ENCODE results near the gene ZNF365.

Gene ZNF365

DNA sequence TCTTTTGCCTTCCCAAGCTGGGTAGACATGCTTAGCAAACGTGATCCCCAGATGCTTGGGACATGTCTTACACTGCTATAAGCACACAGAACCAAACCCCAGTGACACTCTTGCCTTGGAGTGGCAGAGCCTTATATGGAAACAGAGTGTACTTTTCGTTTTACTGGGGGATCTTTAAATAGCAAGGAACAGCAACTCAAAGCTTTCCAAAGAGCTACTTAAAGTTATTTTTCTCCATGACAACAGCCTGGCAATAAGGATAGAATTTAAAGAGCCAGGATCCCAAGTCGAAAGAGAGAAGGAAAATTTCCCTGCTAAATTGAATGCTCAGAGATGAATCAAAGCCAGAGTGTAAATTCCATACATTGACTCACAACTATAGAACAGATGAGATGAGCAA is 67.8 kb downstream of the ZNF365 start:
- no peak for TF ChIP-seq JUND (IDR thresholded peaks at IDR 0.05; ENCODE audit: low read depth)
- in situ Hi-C loops (cut with HindIII; ENCODE audit: low pct_unique_long_range_greater_than_20kb, low sequenced_read_pairs): no loop called here
- no peak for DNase-seq (ENCODE audit: low read depth in 1 of 2, low spot score in 1 of 2)

GRCh38 chr10:62442894-62443669 is 68.9 kb downstream of the ZNF365 start:
- DNase-seq (ENCODE audit: low read depth in 1 of 2, low spot score in 1 of 2): no peak
- in situ Hi-C loops (cut with HindIII; ENCODE audit: low pct_unique_long_range_greater_than_20kb, low sequenced_read_pairs): no loop called here
- TF ChIP-seq JUND (IDR thresholded peaks at IDR 0.05; ENCODE audit: low read depth): no peak

GRCh38 chr10:62443866-62444265 is 69.7 kb downstream of the ZNF365 start:
- in situ Hi-C loops (cut with HindIII; ENCODE audit: low pct_unique_long_range_greater_than_20kb, low sequenced_read_pairs): no loop called here
- no peak for TF ChIP-seq JUND (IDR thresholded peaks at IDR 0.05; ENCODE audit: low read depth)
- DNase-seq (ENCODE audit: low read depth in 1 of 2, low spot score in 1 of 2): no peak

GRCh38 chr10:62446627-62447026 is 72.5 kb downstream of the ZNF365 start:
- TF ChIP-seq JUND (IDR thresholded peaks at IDR 0.05; ENCODE audit: low read depth): no peak
- in situ Hi-C loops (cut with HindIII; ENCODE audit: low pct_unique_long_range_greater_than_20kb, low sequenced_read_pairs): no loop called here
- no peak for DNase-seq (ENCODE audit: low read depth in 1 of 2, low spot score in 1 of 2)

GRCh38 chr10:62450912-62451610 is 76.9 kb downstream of the ZNF365 start:
- TF ChIP-seq JUND (IDR thresholded peaks at IDR 0.05; ENCODE audit: low read depth): no peak
- no peak for DNase-seq (ENCODE audit: low read depth in 1 of 2, low spot score in 1 of 2)
- in situ Hi-C loops (cut with HindIII; ENCODE audit: low pct_unique_long_range_greater_than_20kb, low sequenced_read_pairs): no loop called here

DNA sequence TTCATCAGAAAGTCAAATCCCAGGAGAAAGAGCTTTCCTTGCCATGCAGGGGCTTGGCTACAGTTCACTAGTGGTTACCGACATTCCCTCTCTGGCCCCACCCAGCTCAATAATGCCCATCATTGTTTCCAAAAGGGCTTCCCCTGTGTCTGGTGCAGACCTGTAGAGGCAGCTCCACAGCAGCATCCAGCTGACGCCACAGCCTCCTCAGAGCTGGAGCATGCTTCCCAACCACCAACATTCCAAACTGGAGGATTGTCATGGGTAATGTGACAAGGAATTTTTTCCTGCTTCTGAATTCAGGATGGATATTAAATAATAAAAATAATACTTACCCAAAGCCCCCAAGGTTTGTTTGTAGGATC is 77.4 kb downstream of the ZNF365 start:
- in situ Hi-C loops (cut with HindIII; ENCODE audit: low pct_unique_long_range_greater_than_20kb, low sequenced_read_pairs): no loop called here

More for the DNA sequence above, 77.4 kb downstream of the ZNF365 start:
- no peak for DNase-seq (ENCODE audit: low read depth in 1 of 2, low spot score in 1 of 2)
- TF ChIP-seq JUND (IDR thresholded peaks at IDR 0.05; ENCODE audit: low read depth): no peak

All from T47D (cell line).